Esophagus muscularis mucosa (tissue), 4 donors: Measurements from ENCODE around the gene KCNJ9. TPM values are rescaled to one million over a fixed set of nuclear protein-coding genes. Genes with fewer than 3 reads are reported as not detected.
A peak's percentile ranks its signal among the peaks of the same experiment; 100 is the strongest.
"Not testable (repeated sequence)": the region's sequence is repeated elsewhere in the genome, so short reads cannot be mapped to it uniquely, and the experiment has no call there.

Source experiments
- DNase-seq: peaks from one replicate; pipeline ENCODE4 v3.0.0-alpha.2; 2017; ENCODE audit errors: extremely low spot score
- H3K27ac ChIP-seq, 4 donors: fragments of 200-600 bp; sonication (generic); replicated peaks in 1 of 4; 1 replicate in 3 of 4; 2 replicates in 1 of 4; pipeline ENCODE4 v1.5.1; 2016 to 2019; ENCODE audit warnings: mild to moderate bottlenecking in 1 of 4
- H3K27me3 ChIP-seq, 4 donors: fragments of 200-600 bp; sonication (generic); one replicate each; pipeline versions ENCODE4 v1.5.1 to v1.6.0; 2016 to 2019
- H3K36me3 ChIP-seq, 4 donors: fragments of 200-600 bp; sonication (generic); one replicate each; pipeline ENCODE4 v1.5.1; 2016 to 2019
- H3K4me1 ChIP-seq, 4 donors: fragments of 200-600 bp; sonication (generic); one replicate each; pipeline ENCODE4 v1.5.1; 2016 to 2019
- H3K4me3 ChIP-seq, 4 donors: fragments of 200-600 bp; sonication (generic); 1 replicate in 2 of 4; 2 replicates in 2 of 4; pipeline ENCODE4 v1.5.1; 2016 to 2019; ENCODE audit warnings: mild to moderate bottlenecking in 4 of 4, moderate library complexity in 1 of 4
- H3K9me3 ChIP-seq, 4 donors: fragments of 200-600 bp; sonication (generic); 1 replicate in 3 of 4; 2 replicates in 1 of 4; pipeline ENCODE4 v1.5.1; 2016 to 2019
- EP300 ChIP-seq: sonication (generic); formaldehyde crosslinking; IDR thresholded peaks from one replicate; pipeline ENCODE4 v1.6.1; 2017; ENCODE audit warnings: antibody characterized with exemption
- POLR2A ChIP-seq: fragments of 450-650 bp; IDR thresholded peaks from one replicate; pipeline ENCODE4 v1.6.1; 2017; ENCODE audit warnings: antibody characterized with exemption, moderate library complexity, mild to moderate bottlenecking, low read depth
- POLR2AphosphoS5 ChIP-seq, 2 donors: sonication (generic); formaldehyde crosslinking; IDR thresholded peaks; one replicate each; pipeline ENCODE4 v1.6.1; 2017; ENCODE audit warnings: antibody characterized with exemption in 2 of 2
- WGBS: methylation state at CpG from one replicate; pipeline ENCODE4 v1.1.5; 2018; 5-methylcytosine and 5-hydroxymethylcytosine counted together
- intact Hi-C: fragments of 100-400 bp; cut with DNase I; formaldehyde crosslinking; loops from one replicate; pipeline ENCODE4 v1.15.1; 2023
- total RNA-seq, 4 donors: library from RNA; depleted of rRNA; stranded (reverse); fragments of >200 nt; gene quantifications; one replicate each; pipeline versions ENCODE4 v1.1.0 to v1.2.1, GENCODE V29; 2016
- TF ChIP-seq, protein P1 (sequence below), 3 experiments: fragments of 200-600 bp in 2 of 3; fragments of 450-650 bp in 1 of 3; sonication (generic) in 2 of 3; IDR thresholded peaks; one replicate each; pipeline ENCODE4 v1.5.1; 2017 to 2019; ENCODE audit warnings: antibody characterized with exemption in 3 of 3, mild to moderate bottlenecking in 2 of 3, moderate library complexity in 1 of 3

Gene KCNJ9
- total RNA-seq, 4 donors from 2014 or later: not detected

DNA sequence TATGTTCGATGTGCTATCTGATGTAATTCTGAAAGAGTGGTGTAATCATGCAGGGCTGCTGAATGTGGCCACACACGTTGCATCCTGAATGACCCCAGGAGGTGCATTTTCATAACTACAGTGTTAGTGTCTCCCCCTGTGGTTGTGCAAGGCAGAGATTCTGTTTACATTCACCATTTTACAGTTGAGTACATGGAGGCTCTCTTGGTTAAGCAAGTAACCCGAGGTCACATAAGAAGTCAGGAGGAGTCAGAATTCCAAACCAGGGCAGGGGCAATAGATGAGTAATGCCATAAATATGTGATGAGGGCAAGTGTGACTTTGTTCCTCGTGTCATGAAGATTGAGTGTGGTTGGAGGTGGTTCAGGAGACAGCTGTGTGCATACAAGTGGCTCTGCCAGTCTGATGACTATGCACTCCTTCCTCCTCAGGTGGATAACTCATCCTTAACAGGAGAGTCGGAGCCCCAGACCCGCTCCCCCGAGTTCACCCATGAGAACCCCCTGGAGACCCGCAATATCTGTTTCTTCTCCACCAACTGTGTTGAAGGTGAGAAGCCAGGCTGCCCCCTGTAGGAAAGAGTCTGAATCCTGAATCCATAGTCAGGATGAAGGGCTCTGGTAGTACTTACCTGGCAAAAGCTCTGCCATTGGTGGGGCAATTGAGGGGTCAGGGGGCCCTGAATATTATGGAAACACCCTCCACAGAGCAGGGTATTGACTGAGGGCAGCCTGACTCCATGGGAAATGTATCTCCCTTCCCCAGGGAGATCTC, 43.6 kb downstream of the KCNJ9 start:
- no peak for DNase-seq
- Histone ChIP-seq H3K27ac (peak overlapping the region; percentile 83 to 87 (median 85)), H3K27me3 (no peaks in the 10 kb centered on the region), H3K36me3 (peaks cover 23 to 84% (median 75%) of the 10 kb centered on the region in 4 donors), H3K9me3 (no peaks in the 10 kb centered on the region), H3K4me3 (no peak overlapping the region), H3K4me1 (peaks cover 61 to 99% (median 79%) of the 10 kb centered on the region in 4 donors)
- 59% methylated on average over 8 of the region's 8 CpGs for WGBS
- peak in 1 of 2 donors; percentile 91 for TF ChIP-seq POLR2AphosphoS5 (IDR thresholded peaks at IDR 0.05)
- TF ChIP-seq EP300: peak; percentile 76
- TF ChIP-seq, protein P1, sequence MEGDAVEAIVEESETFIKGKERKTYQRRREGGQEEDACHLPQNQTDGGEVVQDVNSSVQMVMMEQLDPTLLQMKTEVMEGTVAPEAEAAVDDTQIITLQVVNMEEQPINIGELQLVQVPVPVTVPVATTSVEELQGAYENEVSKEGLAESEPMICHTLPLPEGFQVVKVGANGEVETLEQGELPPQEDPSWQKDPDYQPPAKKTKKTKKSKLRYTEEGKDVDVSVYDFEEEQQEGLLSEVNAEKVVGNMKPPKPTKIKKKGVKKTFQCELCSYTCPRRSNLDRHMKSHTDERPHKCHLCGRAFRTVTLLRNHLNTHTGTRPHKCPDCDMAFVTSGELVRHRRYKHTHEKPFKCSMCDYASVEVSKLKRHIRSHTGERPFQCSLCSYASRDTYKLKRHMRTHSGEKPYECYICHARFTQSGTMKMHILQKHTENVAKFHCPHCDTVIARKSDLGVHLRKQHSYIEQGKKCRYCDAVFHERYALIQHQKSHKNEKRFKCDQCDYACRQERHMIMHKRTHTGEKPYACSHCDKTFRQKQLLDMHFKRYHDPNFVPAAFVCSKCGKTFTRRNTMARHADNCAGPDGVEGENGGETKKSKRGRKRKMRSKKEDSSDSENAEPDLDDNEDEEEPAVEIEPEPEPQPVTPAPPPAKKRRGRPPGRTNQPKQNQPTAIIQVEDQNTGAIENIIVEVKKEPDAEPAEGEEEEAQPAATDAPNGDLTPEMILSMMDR (IDR thresholded peaks at IDR 0.05): peak in 2 of 3 experiments; percentile 38 to 43
- TF ChIP-seq POLR2A: no peak
- intact Hi-C loops: no loop called here

DNA sequence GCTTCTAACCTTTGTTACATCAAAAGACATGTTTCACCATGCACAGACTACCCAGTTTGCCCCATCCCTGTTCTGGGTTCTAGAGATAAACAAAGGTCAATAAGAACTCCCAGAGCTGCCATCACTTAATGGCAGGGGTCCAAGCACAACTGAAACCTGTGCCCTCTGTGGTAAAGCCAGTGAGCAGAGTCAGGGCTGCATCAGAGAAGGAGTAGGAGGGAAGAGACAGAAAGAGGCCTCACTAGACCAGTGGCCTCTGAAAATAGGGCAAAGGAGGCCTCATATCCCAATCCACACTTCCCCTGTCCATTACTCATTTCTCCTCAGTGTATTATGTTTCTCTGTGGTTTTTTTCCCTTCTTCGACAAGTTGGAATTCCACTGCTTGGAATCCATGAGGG, 44.4 kb downstream of the KCNJ9 start:
- peak overlapping the region; percentile 83 to 87 (median 85) for H3K27ac ChIP-seq
- intact Hi-C loops: no loop called here
- no peak overlapping the region for H3K4me3 ChIP-seq
- H3K27me3 ChIP-seq: no peaks in the 10 kb centered on the region
- peaks cover 69 to 99% (median 82%) of the 10 kb centered on the region in 4 donors for H3K4me1 ChIP-seq
- DNase-seq: no peak
- H3K36me3 ChIP-seq: peaks cover 32 to 91% (median 80%) of the 10 kb centered on the region in 4 donors
- no peaks in the 10 kb centered on the region for H3K9me3 ChIP-seq
- TF ChIP-seq EP300: no peak
- no peak for TF ChIP-seq POLR2A
- no peak for TF ChIP-seq POLR2AphosphoS5 (IDR thresholded peaks at IDR 0.05)
- TF ChIP-seq, protein P1 (IDR thresholded peaks at IDR 0.05): no peak
- WGBS: 72% methylated on average over 1 of the region's 1 CpG

DNA sequence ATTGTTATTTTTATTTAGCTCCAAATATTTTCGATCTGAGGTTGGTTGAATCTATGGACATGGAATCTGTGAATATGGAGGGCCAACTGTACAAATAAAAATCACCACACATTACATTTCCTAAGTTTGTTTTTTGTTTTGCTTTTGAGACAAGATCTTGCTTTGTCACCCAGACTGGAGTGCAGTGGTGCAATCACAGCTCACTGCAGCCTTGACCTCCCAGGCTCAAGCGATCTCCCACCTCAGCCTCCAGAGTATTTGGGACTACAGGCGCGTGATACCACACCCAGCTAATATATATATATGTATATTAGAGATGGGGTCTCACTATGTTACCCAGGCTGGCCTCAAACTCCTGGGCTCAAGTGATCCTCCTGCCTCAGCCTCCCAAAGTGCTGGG, 45.0 kb downstream of the KCNJ9 start:
- Histone ChIP-seq H3K36me3 (peaks cover 34 to 86% (median 80%) of the 10 kb centered on the region in 4 donors), H3K27ac (peak overlapping the region; percentile 83 to 87 (median 85)), H3K4me1 (peaks cover 70 to 99% (median 85%) of the 10 kb centered on the region in 4 donors)
- H3K27me3 ChIP-seq, H3K4me3 ChIP-seq, DNase-seq, H3K9me3 ChIP-seq, intact Hi-C loops: not testable (repeated sequence)
- WGBS: 69% methylated on average over 4 of the region's 4 CpGs

DNA sequence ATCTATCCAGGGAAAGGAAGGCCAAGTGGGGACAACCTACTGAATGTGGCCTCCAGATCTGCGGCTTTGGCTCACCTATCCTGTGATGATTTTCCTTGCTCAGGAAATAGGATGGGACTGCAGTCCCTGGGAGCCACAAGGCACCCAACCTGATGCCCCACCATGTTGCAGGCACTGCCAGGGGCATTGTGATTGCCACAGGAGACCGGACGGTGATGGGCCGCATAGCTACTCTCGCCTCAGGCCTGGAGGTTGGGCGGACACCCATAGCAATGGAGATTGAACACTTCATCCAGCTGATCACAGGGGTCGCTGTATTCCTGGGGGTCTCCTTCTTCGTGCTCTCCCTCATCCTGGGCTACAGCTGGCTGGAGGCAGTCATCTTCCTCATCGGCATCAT, 46.0 kb downstream of the KCNJ9 start:
- 97% methylated on average over 9 of the region's 9 CpGs for WGBS
- peaks cover 75 to 99% (median 89%) of the 10 kb centered on the region in 4 donors for H3K4me1 ChIP-seq
- peaks cover 34 to 77% (median 73%) of the 10 kb centered on the region in 4 donors for H3K36me3 ChIP-seq
- TF ChIP-seq POLR2AphosphoS5 (IDR thresholded peaks at IDR 0.05): no peak
- no peak for TF ChIP-seq EP300
- no peak for TF ChIP-seq POLR2A
- TF ChIP-seq, protein P1 (IDR thresholded peaks at IDR 0.05): no peak
- DNase-seq: no peak
- no peak overlapping the region for H3K4me3 ChIP-seq
- intact Hi-C loops: no loop called here
- H3K27ac ChIP-seq: peak overlapping the region; percentile 83 to 87 (median 85)
- H3K27me3 ChIP-seq: no peaks in the 10 kb centered on the region
- H3K9me3 ChIP-seq: no peaks in the 10 kb centered on the region

DNA sequence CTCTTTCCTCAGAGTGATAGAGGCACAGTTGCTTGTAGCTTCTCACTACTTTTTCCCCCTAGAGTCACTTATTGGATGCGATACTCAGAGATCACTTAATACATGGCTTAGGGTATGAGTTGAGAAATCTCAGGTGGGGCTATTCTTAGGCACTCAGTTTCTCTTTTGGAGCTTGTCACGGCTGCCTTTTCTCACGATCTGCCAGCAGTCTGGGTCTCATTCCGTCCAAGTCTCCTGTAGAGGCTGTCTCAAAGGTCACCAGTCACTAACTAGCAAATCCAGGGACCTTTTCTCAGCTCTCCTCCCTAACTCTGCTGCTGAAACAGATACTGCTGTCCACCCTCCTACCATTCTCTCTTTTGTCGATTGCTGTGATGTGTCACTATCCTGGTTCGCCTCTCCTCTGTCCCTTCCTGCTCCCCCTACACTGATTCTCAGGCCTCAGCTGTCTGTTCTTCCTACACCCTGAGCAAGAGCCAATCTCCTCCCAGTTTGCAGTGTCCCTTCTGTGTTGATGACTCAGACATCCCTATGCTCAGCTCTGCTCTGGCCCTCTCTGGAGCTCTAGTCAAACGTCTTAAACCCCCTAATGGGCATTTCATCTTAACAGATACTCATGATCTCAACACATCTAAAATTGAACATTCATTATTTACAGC, 46.7 kb downstream of the KCNJ9 start:
- Histone ChIP-seq H3K4me1 (peaks cover 76 to 99% (median 90%) of the 10 kb centered on the region in 4 donors), H3K9me3 (no peaks in the 10 kb centered on the region), H3K27ac (peak overlapping the region; percentile 83 to 87 (median 85)), H3K4me3 (no peak overlapping the region), H3K36me3 (peaks cover 34 to 77% (median 70%) of the 10 kb centered on the region in 4 donors), H3K27me3 (no peaks in the 10 kb centered on the region)
- intact Hi-C loops: no loop called here
- TF ChIP-seq EP300 (no peak), POLR2AphosphoS5 (IDR thresholded peaks at IDR 0.05) (peak in 1 of 2 donors; percentile 47), POLR2A (no peak)
- TF ChIP-seq, protein P1 (IDR thresholded peaks at IDR 0.05): no peak
- WGBS: 44% methylated on average over 7 of the region's 7 CpGs
- no peak for DNase-seq
